IMR-90 (cell line): Measurements from ENCODE around the gene MYL12B.

ENCODE experiments used
- BHLHE40 ChIP-seq: fragments of 150-350 bp; IDR thresholded peaks from 2 replicates; pipeline ENCODE4 v1.6.1; 2016; ENCODE audit warnings: mild to moderate bottlenecking, low read depth, low read length
- CEBPB ChIP-seq: IDR thresholded peaks from 2 replicates; pipeline ENCODE4 v1.6.1; 2012; ENCODE audit warnings: low read depth, low read length, improper control_type of control experiment
- CTCF ChIP-seq: conservative IDR thresholded peaks from 2 replicates; pipeline ENCODE4 v1.5.1; 2012; ENCODE audit warnings: mild to moderate bottlenecking, low read depth, low read length, improper control_type of control experiment
- MXI1 ChIP-seq: IDR thresholded peaks from 2 replicates; pipeline ENCODE4 v1.6.1; 2012; ENCODE audit warnings: low read depth, mild to moderate bottlenecking, low read length, moderate library complexity, borderline replicate concordance
- POLR2A ChIP-seq: IDR thresholded peaks from 2 replicates; pipeline ENCODE4 v1.6.1; 2012; ENCODE audit warnings: mild to moderate bottlenecking, low read depth, low read length

- no peak for TF ChIP-seq CTCF
- no peak for TF ChIP-seq POLR2A
- 0 out of 2 replicates have a peak, but pooled peaks have one; percentile 3 for TF ChIP-seq BHLHE40
- no peak for TF ChIP-seq CEBPB
- no peak for TF ChIP-seq MXI1
Observed at GRCh38 chr18:3256693-3257626, 5.0 kb upstream of the MYL12B start.
